NB4 (cell line): ENCODE data around the gene SKIC8.

Source experiments
- DNase-seq: peaks from one replicate; pipeline ENCODE4 v3.0.0; 2010; ENCODE audit warnings: low read depth
- H3K4me3 ChIP-seq: one replicate; pipeline ENCODE4 v1.5.1; 2011; ENCODE audit warnings: mild to moderate bottlenecking, low read depth, low read length, moderate library complexity
- CTCF ChIP-seq: IDR thresholded peaks from one replicate; pipeline ENCODE4 v1.5.1; 2012; ENCODE audit warnings: low read depth, low read length
- MYC ChIP-seq: IDR thresholded peaks from 2 replicates; pipeline ENCODE4 v1.6.1; 2011; ENCODE audit warnings: low read depth, low read length
- POLR2A ChIP-seq: IDR thresholded peaks from 2 replicates; pipeline ENCODE4 v1.6.1; 2011; ENCODE audit warnings: mild to moderate bottlenecking; ENCODE audit not compliant: insufficient read length; ENCODE audit errors: extremely low read depth
- TF ChIP-seq, protein P1 (sequence below): IDR thresholded peaks from 2 replicates; pipeline ENCODE4 v1.6.1; 2011; ENCODE audit warnings: low read depth, low read length

The SKIC8 gene

DNA sequence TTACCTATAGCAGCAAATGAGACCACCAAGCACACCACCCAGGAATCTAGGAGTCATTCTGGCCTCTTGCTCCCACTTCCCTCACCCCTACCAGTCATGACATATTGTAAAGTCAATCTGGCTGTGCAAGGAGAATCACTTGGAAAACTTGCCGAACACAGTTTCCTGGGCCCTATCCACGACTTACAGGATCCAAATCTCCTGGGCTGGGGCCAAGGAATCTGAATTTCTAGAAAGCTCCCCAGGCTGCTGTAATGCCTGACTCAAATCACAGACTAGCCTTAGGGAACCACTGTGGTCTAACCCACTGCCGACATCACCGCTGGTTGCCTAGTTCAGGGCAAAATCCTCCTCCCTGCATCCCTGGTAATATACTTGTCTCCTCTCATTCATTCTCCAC is 36.6 kb upstream of the SKIC8 start:
- no peak overlapping the region for H3K4me3 ChIP-seq
- no peak for DNase-seq
- no peak for TF ChIP-seq MYC
- TF ChIP-seq CTCF = no peak
- TF ChIP-seq, protein P1, sequence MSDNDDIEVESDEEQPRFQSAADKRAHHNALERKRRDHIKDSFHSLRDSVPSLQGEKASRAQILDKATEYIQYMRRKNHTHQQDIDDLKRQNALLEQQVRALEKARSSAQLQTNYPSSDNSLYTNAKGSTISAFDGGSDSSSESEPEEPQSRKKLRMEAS = no peak
- no peak for TF ChIP-seq POLR2A

GRCh38 chr15:78334845-78335244 is 35.4 kb upstream of the SKIC8 start:
- TF ChIP-seq POLR2A = no peak
- no peak for TF ChIP-seq MYC
- TF ChIP-seq CTCF = no peak
- TF ChIP-seq, protein P1 = no peak
- no peak for DNase-seq
- no peak overlapping the region for H3K4me3 ChIP-seq

DNA sequence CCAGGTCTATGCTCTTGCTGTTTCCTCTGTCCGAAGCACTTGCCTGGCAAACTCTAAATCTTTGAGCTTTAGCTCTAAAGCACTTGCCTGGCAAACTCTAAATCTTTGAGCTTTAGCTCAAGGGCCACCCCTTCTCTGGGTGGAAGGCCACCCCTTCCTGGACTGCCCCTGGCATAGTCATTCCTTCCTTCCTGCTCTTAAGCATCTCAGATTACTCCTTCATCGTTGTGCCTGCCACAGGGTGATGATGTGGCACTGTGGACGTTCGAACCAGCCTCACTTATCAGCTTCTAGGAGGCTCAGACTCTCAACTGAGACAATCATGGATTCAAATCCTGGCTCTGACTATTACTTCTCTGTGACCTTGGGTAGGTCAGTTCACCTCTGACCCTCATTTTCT is 30.2 kb upstream of the SKIC8 start:
- DNase-seq = no peak
- no peak overlapping the region for H3K4me3 ChIP-seq
- TF ChIP-seq MYC (no peak), POLR2A (no peak), CTCF (no peak)
- TF ChIP-seq, protein P1 = no peak

DNA sequence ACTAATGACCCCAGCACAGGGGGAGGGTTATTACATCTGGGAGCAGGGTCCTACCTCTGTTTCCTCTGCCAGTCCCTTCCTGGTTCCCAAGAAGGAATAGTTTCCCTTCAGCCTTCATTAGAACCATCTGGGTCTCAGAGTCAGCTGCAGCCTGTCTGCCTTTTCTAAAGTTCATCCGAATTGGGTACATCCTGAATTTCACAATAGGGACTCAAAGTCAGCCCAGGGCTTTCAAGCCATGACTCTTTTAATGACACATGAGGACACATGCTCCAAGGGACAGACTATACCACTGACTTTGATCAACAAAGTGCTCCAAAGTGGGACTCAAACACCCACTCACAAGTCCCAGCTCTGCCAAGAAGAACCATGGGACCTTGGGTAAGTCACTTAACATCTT is 28.1 kb upstream of the SKIC8 start:
- TF ChIP-seq, protein P1 = no peak
- no peak for TF ChIP-seq POLR2A
- TF ChIP-seq CTCF = no peak
- TF ChIP-seq MYC = no peak
- DNase-seq = peak; percentile 29
- H3K4me3 ChIP-seq = no peak overlapping the region

GRCh38 chr15:78325092-78325843 is 25.9 kb upstream of the SKIC8 start:
- TF ChIP-seq MYC (no peak), CTCF (no peak), POLR2A (no peak)
- TF ChIP-seq, protein P1 = no peak
- no peak for DNase-seq
- H3K4me3 ChIP-seq = no peak overlapping the region
